HepG2 (cell line): Measurements from ENCODE around the gene LSM5. TPM values are rescaled to one million over a fixed set of nuclear protein-coding genes. Genes with fewer than 3 reads are reported as not detected.

Experiments
- KDM3A ChIP-seq: IDR thresholded peaks from 2 replicates; pipeline ENCODE4 v1.6.1; 2018; ENCODE audit warnings: low read depth, missing compliant biosample characterization
- MYC ChIP-seq: sonication (generic); formaldehyde crosslinking; IDR thresholded peaks from 2 replicates; pipeline ENCODE4 v1.9.0; 2021; ENCODE audit warnings: missing genetic modification reagents, borderline replicate concordance
- NCOA2 ChIP-seq: sonication (generic); formaldehyde crosslinking; IDR thresholded peaks from 2 replicates; pipeline ENCODE4 v1.8.0; 2022; ENCODE audit warnings: inconsistent platforms
- NCOR1 ChIP-seq: fragments of 200-600 bp; sonication (generic); IDR thresholded peaks from 2 replicates; pipeline ENCODE4 v1.7.0; 2017; ENCODE audit warnings: antibody characterized with exemption, low read length, borderline replicate concordance
- SMAD3 ChIP-seq: sonication (generic); formaldehyde crosslinking; IDR thresholded peaks from 2 replicates; pipeline ENCODE4 v1.4.0; 2020; ENCODE audit warnings: missing genetic modification reagents
- TRIM22 ChIP-seq: fragments of 450-650 bp; IDR thresholded peaks from 2 replicates; pipeline ENCODE4 v1.6.1; 2017
- ZHX2 ChIP-seq, 2 experiments: sonication (generic) in 1 of 2; formaldehyde crosslinking in 1 of 2; IDR thresholded peaks; 2 replicates each; pipeline versions ENCODE4 v1.6.1 to v1.9.0; 2014 to 2022; ENCODE audit warnings: antibody characterized with exemption in 1 of 2, borderline replicate concordance in 1 of 2, inconsistent platforms in 1 of 2, low read depth in 1 of 2, missing genetic modification reagents in 1 of 2
- ZKSCAN5 ChIP-seq: sonication (generic); formaldehyde crosslinking; IDR thresholded peaks from 2 replicates; pipeline ENCODE4 v1.5.1; 2020; ENCODE audit warnings: mild to moderate bottlenecking, missing genetic modification reagents
- ZMAT3 ChIP-seq: sonication (generic); formaldehyde crosslinking; conservative IDR thresholded peaks from 2 replicates; pipeline ENCODE4 v1.7.0; 2021; ENCODE audit warnings: missing genetic modification reagents
- ZMYM2 ChIP-seq: sonication (generic); formaldehyde crosslinking; IDR thresholded peaks from 2 replicates; pipeline ENCODE4 v1.8.0; 2022; ENCODE audit warnings: mild to moderate bottlenecking, missing genetic modification reagents
- ZNF552 ChIP-seq: sonication (generic); formaldehyde crosslinking; IDR thresholded peaks from 2 replicates; pipeline ENCODE4 v1.9.0; 2022; ENCODE audit warnings: missing genetic modification reagents, mild to moderate bottlenecking, borderline replicate concordance
- ZNF644 ChIP-seq: IDR thresholded peaks from 2 replicates; pipeline ENCODE4 v1.6.1; 2016; ENCODE audit warnings: low read depth
- ZNF724P ChIP-seq: sonication (generic); formaldehyde crosslinking; IDR thresholded peaks from 2 replicates; pipeline ENCODE4 v1.8.0; 2022; ENCODE audit warnings: missing genetic modification reagents, borderline replicate concordance
- ZSCAN25 ChIP-seq: sonication (generic); formaldehyde crosslinking; IDR thresholded peaks from 2 replicates; pipeline ENCODE4 v1.8.0; 2022; ENCODE audit warnings: mild to moderate bottlenecking, missing genetic modification reagents
- polyA plus RNA-seq, 8 experiments: library from polyadenylated mRNA; depleted of rRNA in 3 of 8; stranded (reverse) in 7 of 8; unstranded in 1 of 8; fragments of >200 nt; fragmentation: Illumina TruSeq in 4 of 8; extraction: Trizol in 4 of 8; gene quantifications; 2 replicates each; pipeline versions ENCODE4 v1.2.1 to v1.2.3, GENCODE V29; 2011 to 2016; ENCODE audit warnings: low read depth in 4 of 8, missing spikeins in 1 of 8, mixed read lengths in 1 of 8; ENCODE audit not compliant: insufficient read depth in 1 of 8
- total RNA-seq, 5 experiments: library from RNA; depleted of rRNA; stranded (reverse); fragments of >200 nt; fragmentation: Illumina TruSeq; extraction: Trizol; gene quantifications; 2 replicates each; pipeline ENCODE4 v1.2.3, GENCODE V29; 2016; ENCODE audit warnings: low read depth in 1 of 5
- TF ChIP-seq, protein P1 (sequence below): IDR thresholded peaks from 2 replicates; pipeline ENCODE4 v1.4.0; 2020; ENCODE audit warnings: mild to moderate bottlenecking, missing genetic modification reagents

LSM5 gene
- total and polyA plus RNA-seq, 2 of the 13 experiments (the other 11 are each of a cell fraction or from before 2014, with no cell fraction given) = 30.3 to 183 TPM

DNA sequence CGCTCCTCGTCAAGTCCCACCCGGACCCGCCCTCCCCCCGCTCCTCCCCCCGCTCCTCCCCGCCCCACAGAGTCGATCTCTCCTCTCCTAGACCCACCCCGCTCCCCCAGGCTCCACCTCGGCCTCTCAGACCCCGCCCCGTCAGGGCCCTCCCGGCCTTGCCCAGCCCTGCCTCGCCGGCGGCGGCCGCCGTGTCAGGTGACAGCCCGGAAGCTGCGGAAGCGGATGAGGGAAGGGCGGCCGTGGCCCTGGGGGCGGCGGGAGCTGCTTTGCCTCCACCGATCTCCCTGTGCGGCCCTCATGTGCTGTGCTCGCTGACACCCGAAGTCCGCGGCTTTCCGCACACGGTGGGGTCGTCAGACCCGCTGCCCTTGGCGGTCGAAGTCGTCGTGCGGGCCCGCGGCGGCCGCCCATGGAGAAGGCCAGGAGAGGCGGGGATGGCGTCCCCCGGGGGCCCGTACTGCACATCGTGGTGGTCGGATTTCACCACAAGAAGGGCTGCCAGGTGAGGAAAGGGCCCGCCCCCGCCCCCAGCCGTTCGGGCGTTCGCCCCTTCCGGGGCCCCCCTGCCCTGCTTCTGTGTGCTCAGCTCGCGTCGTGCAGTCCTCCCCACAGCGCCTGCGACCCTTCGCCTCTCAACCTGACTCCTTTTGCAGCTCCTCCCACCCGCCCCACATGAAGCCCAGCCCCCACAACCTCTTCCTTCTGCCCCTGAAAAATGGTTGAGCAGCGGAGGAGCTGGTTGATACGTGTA, 5.3 kb upstream of the LSM5 start, which contains the start of gene AVL9 (continued):
- TF ChIP-seq ZHX2 (IDR thresholded peaks at IDR 0.05; ENCODE audit: low read depth) (no peak), ZHX2 (CRISPR knock-in tag; IDR thresholded peaks at IDR 0.05; ENCODE audit: borderline replicate concordance) (peak; percentile 82), ZNF552 (CRISPR knock-in tag) (peak; percentile 19; the same call in 1 of the 2 replicates), KDM3A (CRISPR knock-in tag) (0 out of 2 replicates have a peak, but pooled peaks have one; percentile 81), MYC (CRISPR knock-in tag) (peak; percentile 94), ZNF644 (CRISPR knock-in tag) (no peak), ZKSCAN5 (CRISPR knock-in tag) (no peak), TRIM22 (no peak), ZMYM2 (CRISPR knock-in tag) (0 out of 2 replicates have a peak, but pooled peaks have one; percentile 38), ZMAT3 (CRISPR knock-in tag) (no peak; the same call in 1 of the 2 replicates), ZNF724P (CRISPR knock-in tag) (no peak; the same call in 1 of the 2 replicates), ZSCAN25 (CRISPR knock-in tag) (peak; percentile 61; the same call in 1 of the 2 replicates), SMAD3 (CRISPR knock-in tag) (peak; percentile 15), NCOA2 (CRISPR knock-in tag) (no peak), NCOR1 (no peak)
- TF ChIP-seq, protein P1, sequence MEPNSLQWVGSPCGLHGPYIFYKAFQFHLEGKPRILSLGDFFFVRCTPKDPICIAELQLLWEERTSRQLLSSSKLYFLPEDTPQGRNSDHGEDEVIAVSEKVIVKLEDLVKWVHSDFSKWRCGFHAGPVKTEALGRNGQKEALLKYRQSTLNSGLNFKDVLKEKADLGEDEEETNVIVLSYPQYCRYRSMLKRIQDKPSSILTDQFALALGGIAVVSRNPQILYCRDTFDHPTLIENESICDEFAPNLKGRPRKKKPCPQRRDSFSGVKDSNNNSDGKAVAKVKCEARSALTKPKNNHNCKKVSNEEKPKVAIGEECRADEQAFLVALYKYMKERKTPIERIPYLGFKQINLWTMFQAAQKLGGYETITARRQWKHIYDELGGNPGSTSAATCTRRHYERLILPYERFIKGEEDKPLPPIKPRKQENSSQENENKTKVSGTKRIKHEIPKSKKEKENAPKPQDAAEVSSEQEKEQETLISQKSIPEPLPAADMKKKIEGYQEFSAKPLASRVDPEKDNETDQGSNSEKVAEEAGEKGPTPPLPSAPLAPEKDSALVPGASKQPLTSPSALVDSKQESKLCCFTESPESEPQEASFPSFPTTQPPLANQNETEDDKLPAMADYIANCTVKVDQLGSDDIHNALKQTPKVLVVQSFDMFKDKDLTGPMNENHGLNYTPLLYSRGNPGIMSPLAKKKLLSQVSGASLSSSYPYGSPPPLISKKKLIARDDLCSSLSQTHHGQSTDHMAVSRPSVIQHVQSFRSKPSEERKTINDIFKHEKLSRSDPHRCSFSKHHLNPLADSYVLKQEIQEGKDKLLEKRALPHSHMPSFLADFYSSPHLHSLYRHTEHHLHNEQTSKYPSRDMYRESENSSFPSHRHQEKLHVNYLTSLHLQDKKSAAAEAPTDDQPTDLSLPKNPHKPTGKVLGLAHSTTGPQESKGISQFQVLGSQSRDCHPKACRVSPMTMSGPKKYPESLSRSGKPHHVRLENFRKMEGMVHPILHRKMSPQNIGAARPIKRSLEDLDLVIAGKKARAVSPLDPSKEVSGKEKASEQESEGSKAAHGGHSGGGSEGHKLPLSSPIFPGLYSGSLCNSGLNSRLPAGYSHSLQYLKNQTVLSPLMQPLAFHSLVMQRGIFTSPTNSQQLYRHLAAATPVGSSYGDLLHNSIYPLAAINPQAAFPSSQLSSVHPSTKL (CRISPR knock-in tag) = peak; percentile 46; the same call in 1 of the 2 replicates
